IPS-18c (cell line): Measurements from ENCODE around the gene NTN5.
A peak's percentile ranks its signal among the peaks of the same experiment; 100 is the strongest.
"Not testable (repeated sequence)": the region's sequence is repeated elsewhere in the genome, so short reads cannot be mapped to it uniquely, and the experiment has no call there.

Source experiments
- H3K4me3 ChIP-seq: 2 replicates; pipeline ENCODE4 v1.7.0; 2013; ENCODE audit warnings: low read depth, mild to moderate bottlenecking, low read length, moderate library complexity; ENCODE audit not compliant: insufficient read depth
- H3K9me3 ChIP-seq: one replicate; pipeline ENCODE4 v1.6.1; 2013; ENCODE audit warnings: mild to moderate bottlenecking, low read length, moderate library complexity; ENCODE audit not compliant: control insufficient read depth, insufficient read depth

The NTN5 gene

DNA sequence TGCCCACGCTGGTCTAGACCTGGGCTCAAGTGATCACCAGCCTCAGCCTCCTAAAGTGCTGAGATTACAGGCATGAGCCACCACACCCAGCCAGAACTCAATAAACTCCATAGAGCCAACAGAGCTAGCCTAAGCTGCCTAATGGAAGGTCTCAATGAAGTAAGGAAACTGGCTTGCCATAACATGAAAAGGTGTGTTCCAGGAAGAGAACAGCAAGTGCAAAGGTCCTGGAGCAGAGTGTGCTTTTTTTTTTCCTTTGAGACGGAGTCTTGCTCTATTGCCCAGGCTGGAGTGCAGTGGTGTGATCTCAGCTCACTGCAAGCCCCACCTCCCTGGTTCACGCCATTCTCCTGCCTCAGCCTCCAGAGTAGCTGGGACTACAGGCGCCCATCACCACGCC is 15.0 kb downstream of the NTN5 start:
- H3K9me3 ChIP-seq, H3K4me3 ChIP-seq: not testable (repeated sequence)

DNA sequence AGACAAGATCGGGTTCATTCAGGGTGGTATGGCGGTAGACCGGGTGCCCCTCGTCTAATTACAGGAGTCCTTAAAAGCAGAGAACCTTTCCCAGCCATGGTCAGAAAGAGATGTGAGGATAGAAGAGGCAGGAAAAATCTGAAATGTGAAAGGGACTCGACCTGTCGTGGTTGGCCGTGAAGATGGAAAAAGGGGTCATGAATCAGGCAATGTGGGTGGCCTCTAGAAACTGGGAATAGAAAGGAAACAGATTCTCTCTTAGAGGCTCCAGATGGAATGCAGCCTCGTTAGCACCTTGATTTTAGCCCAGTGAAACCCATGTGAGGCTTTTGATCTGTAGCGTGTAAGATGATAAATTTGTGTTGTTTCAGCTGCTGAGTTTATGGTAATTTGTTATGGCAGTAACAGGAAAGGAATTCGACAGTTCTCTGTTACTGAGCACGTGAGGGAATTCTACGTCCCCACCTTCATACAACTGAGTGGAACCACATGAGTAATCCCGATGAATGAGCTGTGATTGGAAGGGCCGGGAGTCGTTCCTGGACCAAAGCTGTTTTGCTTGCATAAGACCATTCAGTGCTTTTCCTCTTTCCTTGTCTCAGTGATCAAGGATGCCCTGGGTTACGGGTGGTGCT is 15.9 kb downstream of the NTN5 start:
- Histone ChIP-seq H3K4me3 (no peak overlapping the region), H3K9me3 (no peaks in the 10 kb centered on the region)

GRCh38 chr19:48654299-48655059 is 18.3 kb downstream of the NTN5 start:
- H3K9me3 ChIP-seq: no peaks in the 10 kb centered on the region
- H3K4me3 ChIP-seq: no peak overlapping the region

DNA sequence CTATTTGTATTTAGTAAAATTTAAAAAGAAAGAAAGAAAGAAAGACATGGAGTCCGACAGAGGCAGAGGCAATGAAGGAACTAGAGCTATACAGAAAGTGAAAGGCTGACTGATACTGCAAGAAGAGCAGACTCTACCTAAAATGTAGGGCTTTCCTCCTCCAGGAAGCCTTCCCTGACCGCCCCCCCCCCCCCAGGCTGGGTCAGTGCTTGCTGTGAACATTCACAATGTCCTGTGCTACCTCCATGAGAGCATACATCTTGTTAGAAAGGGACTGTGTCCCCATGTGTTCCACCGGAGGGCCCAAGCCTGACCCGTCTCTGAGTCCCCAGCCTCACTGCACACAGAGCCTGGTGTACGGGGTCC is 21.2 kb downstream of the NTN5 start:
- no peak overlapping the region for H3K4me3 ChIP-seq
- H3K9me3 ChIP-seq: no peaks in the 10 kb centered on the region

DNA sequence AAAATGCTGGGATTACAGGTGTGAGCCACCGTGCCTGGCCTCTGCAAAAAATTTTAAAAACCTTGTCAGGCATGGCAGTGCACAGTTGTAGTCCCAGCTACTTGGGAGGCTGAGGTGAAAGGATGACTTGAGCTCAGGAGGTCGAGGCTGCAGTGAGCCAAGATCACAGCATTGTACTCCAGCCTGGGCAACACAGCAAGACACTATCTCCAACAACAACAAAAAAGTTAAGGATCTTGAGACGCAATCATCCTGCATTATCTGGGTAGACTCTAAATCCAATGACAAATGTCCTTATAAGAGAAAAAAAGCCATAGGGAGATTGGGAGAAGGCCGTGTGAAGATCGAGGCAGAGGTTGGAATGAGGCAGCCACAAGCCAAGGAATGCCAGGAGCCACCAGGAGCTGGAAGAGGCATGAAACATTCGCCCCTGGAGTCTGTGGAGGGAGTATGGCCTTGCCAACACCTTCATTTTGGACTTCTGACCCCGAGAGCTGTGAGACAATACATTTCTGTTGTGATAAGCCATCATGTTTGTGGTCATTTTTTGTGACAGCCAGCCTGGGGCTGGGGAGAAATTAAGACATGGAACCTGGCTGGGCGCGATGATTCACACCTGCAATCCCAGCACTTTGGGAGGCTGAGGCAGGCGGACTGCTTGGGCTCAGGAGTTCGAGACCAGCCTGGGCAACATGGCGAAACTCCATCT is 21.7 kb downstream of the NTN5 start:
- H3K4me3 ChIP-seq: no peak overlapping the region
- no peaks in the 10 kb centered on the region for H3K9me3 ChIP-seq

GRCh38 chr19:48648134-48648533 is 24.7 kb downstream of the NTN5 start:
- Histone ChIP-seq H3K4me3 (no peak overlapping the region), H3K9me3 (no peaks in the 10 kb centered on the region)

DNA sequence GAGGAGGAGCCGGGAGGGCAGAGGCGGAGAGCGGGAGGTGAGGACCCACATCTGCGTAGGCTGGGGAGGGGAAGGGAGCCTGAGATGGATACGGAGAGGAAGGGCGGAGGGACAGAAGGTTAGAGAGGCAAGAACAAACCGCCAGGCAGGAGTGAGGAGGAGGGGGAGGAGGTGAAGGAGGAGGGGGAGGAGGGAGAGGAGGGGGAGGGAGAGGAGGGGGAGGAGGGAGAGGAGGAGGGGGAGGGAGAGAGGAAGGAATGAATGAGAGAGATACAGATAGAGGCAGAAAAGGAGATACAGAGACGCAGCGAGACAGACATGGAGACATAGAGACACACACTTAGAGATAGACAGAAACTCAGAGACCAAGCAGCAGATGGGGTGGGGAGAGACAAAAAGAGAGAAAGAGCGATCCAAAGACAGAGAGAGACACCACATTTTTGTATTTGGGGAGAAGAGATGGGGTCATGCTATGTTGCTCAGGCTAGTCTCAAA is 26.0 kb downstream of the NTN5 start:
- Histone ChIP-seq H3K4me3 (peak overlapping the region; percentile 84; the same call in 1 of the 2 replicates), H3K9me3 (no peaks in the 10 kb centered on the region)

GRCh38 chr19:48646001-48646721 is 26.7 kb downstream of the NTN5 start, which contains the start of gene CA11:
Gene CA11, minus strand, starts transcription at chr19:48646187. Its CDS starts 555 bp downstream, at chr19:48645632.
- Histone ChIP-seq H3K9me3 (no peaks in the 10 kb centered on the region), H3K4me3 (peak within 1 kb of the TSS; percentile 84)

GRCh38 chr19:48645620-48646000 is 27.2 kb downstream of the NTN5 start:
- peak overlapping the region; percentile 84 for H3K4me3 ChIP-seq
- no peaks in the 10 kb centered on the region for H3K9me3 ChIP-seq

GRCh38 chr19:48644839-48645619 is 27.8 kb downstream of the NTN5 start:
- H3K4me3 ChIP-seq: peak overlapping the region; percentile 84
- H3K9me3 ChIP-seq: no peaks in the 10 kb centered on the region

DNA sequence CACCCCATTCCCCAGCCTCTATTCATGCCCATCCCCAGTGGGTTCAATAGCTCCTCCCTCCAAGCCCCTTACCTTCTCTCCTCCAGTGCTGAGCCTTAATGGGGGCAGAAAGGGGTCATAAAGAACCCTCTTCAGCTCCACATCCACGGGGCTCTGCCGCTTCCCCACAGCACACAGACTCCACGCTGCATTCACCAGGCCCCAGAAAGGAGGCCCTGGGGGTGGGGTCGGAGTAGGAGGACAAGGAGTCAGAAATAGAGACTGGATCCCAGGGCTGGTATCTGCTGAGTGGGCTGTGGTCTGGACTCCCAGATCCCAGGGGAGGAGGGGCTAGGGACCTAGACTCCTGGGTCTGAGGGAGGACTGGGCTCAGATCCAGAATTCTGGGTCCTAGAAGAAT is 28.5 kb downstream of the NTN5 start:
- Histone ChIP-seq H3K9me3 (no peaks in the 10 kb centered on the region), H3K4me3 (peak overlapping the region; percentile 84)

DNA sequence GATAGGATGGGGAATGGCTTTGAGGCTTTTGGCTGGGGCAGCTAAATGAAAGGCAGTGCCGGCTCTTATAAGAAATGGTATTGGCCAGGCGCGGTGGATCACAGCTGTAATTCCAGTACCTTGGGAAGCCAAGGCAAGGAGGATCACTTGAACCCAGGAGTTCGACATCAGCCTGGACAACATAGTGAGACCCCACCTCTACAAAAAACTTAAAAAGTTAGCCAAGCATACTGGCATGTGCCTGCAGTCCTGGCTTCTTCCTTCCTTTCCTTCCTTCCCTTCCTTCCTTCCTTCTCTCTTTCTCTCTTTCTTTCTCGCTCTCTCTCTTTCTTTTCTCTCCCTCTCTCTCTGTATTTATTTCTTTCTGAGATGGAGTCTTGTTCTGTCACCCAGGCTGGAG is 30.0 kb downstream of the NTN5 start:
- no peak overlapping the region for H3K4me3 ChIP-seq

DNA sequence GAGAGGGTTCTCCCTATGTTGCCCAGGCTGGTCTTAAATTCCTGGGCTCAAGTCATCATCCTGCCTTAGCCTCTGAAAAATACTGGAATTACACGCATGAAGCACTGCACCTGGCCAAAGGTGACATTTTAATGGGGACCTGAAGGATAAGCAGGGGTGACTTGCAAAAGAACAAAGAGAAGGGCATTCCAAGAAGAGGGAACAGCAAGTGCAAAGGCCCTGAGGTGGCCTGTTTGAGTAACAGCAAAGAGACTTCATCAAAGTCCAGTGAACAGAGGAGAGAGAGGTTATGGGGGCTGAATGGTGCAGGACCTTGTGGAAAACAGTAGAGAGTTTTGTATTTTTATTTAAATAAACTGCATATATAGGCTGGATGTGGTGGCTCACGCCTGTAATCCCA is 31.0 kb downstream of the NTN5 start:
- no peak overlapping the region for H3K4me3 ChIP-seq
- H3K9me3 ChIP-seq: no peaks in the 10 kb centered on the region

More for the DNA sequence above, 30.0 kb downstream of the NTN5 start:
- H3K9me3 ChIP-seq: no peaks in the 10 kb centered on the region

DNA sequence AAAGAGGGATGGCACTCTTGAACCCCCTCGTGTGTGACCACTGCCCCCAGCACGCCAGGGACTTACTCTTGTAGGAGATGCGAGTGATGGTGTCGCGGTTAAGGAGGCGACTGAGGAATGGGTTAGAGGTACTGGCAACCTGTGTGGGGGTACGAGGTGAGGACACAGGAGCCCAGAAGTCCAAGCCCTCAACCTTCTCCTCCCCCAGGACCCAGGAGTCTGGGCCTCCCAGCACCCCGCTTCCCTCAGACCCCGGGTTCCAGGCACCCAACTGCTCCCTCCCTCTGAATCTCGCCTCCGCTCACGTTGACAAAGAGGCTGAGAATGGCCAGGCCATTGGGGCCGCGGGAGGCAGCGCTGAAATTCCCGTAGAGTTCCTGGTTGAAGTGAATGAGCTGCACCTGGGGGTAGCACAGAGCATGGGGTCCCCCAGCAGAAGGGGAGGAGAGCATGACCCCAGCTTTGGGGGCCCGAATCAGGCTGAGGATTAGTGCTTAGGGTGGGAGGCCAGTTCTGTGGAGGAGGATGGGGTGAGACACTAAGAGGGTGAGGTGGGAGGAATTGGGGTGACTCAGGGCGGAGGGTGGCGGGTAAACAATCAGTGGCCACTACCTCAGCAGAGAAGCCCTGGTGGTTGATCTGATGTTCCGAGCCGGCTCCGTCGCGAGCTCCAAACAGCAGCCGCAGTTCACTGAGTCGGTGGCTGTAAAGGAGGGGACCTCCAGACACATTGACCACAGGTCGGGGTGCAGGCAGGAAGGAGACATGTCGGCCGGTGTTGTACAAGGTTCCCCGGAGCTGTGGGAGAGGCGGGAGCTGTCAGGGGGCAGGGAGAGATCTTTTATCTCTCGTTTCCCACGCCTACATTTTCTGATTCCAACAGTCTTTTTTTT is 33.1 kb downstream of the NTN5 start:
- Histone ChIP-seq H3K4me3 (no peak overlapping the region), H3K9me3 (no peaks in the 10 kb centered on the region)

DNA sequence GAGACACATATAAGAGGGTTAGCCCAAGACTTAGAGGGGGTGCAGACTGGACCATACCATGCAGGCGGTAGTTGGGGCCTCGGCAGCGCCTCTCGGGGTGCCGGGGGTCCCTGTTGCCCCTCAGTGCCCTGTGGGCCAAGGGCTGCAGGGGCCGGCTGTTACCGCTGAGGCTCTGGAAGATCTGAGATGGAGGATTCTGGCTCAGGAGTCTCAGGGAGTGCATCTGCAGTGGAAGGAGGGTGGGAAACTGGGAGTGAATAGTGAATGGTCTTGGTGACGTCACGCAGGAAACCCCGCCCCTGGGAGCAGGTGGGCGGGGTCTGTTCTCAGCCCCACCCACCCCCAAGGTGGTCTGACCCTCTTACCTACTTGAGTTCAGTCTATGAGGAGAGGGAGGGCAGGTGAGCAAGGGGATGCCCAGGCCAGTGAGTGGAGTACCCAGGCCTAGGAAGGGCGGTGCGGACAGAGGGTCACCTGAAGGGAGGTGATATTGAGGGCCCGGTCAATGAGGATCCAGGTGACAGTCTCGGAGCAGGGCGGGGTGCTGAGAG is 33.9 kb downstream of the NTN5 start:
- Histone ChIP-seq H3K4me3 (peak overlapping the region; percentile 48; the same call in 1 of the 2 replicates), H3K9me3 (no peaks in the 10 kb centered on the region)
